Measurements from ENCODE around the gene RABEP1. TPM values are rescaled to one million over a fixed set of nuclear protein-coding genes. Genes with fewer than 3 reads are reported as not detected.

RABEP1 gene
- total RNA-seq, 2 experiments from 2014 or later = 60.4 to 66.2 TPM

Other genes starting within 250 kb of the RABEP1 start
- under 1 TPM; 0.16 to 0.26 TPM for gene SLC52A1, start 246.9 kb upstream of the RABEP1 start, total RNA-seq
- 1 to 10 TPM; 2.2 to 2.8 TPM for gene ZFP3, start 203.8 kb upstream of the RABEP1 start, total RNA-seq
- 10 to 100 TPM; 16.1 to 16.2 TPM for gene ZNF232, start 170.4 kb upstream of the RABEP1 start, total RNA-seq
- gene USP6, start 166.3 kb upstream of the RABEP1 start, total RNA-seq = under 1 TPM in 1 of 2 experiments, not detected in 1; 0.07 TPM
- gene ZNF594, start 90.4 kb upstream of the RABEP1 start, total RNA-seq = 1 to 10 TPM; 8.0 to 8.4 TPM
- not detected for gene SCIMP, start 47.4 kb upstream of the RABEP1 start, total RNA-seq
- 100 to 1,000 TPM; 135 to 199 TPM for gene NUP88, start 137.4 kb downstream of the RABEP1 start, total RNA-seq
- 10 to 100 TPM; 44.9 to 57.3 TPM for gene RPAIN, start 137.9 kb downstream of the RABEP1 start, total RNA-seq
- 100 to 1,000 TPM; 432 to 457 TPM for gene C1QBP, start 156.9 kb downstream of the RABEP1 start, total RNA-seq
- 10 to 100 TPM; 27.2 to 34.8 TPM for gene DHX33, start 186.7 kb downstream of the RABEP1 start, total RNA-seq
- gene DERL2, start 203.9 kb downstream of the RABEP1 start, total RNA-seq = 10 to 100 TPM; 47.7 to 54.9 TPM
- 10 to 100 TPM; 29.4 to 34.4 TPM for gene MIS12, start 204.3 kb downstream of the RABEP1 start, total RNA-seq

Measured in activated CD4-positive, alpha-beta T cell treated with anti-CD3 and anti-CD28 coated beads for 36 hours (primary cell).